HEK293 (cell line): ENCODE results near the gene ARHGAP45.

Experiments used
- GLI4 ChIP-seq: fragments of 450-650 bp; formaldehyde crosslinking; IDR thresholded peaks from 2 replicates; pipeline ENCODE4 v1.5.1; 2016; ENCODE audit warnings: missing biosample characterization, missing genetic modification characterization
- GLIS1 ChIP-seq: fragments of 450-650 bp; formaldehyde crosslinking; IDR thresholded peaks from 2 replicates; pipeline ENCODE4 v1.5.1; 2016; ENCODE audit warnings: missing biosample characterization, missing genetic modification characterization
- GLIS2 ChIP-seq: fragments of 450-650 bp; formaldehyde crosslinking; IDR thresholded peaks from 2 replicates; pipeline ENCODE4 v1.5.1; 2016; ENCODE audit warnings: missing biosample characterization, missing genetic modification characterization
- HOXA7 ChIP-seq: sonication (generic); formaldehyde crosslinking; IDR thresholded peaks from 2 replicates; pipeline ENCODE4 v1.8.1; 2022; ENCODE audit warnings: missing genetic modification reagents, borderline replicate concordance
- HOXC10 ChIP-seq: sonication (generic); formaldehyde crosslinking; IDR thresholded peaks from 2 replicates; pipeline ENCODE4 v1.8.1; 2023; ENCODE audit warnings: mild to moderate bottlenecking, missing genetic modification reagents
- KLF16 ChIP-seq: fragments of 450-650 bp; formaldehyde crosslinking; IDR thresholded peaks from 2 replicates; pipeline ENCODE4 v1.5.1; 2017; ENCODE audit warnings: missing biosample characterization, missing genetic modification characterization
- KLF8 ChIP-seq: fragments of 450-650 bp; formaldehyde crosslinking; IDR thresholded peaks from 2 replicates; pipeline ENCODE4 v1.5.1; 2016; ENCODE audit warnings: missing biosample characterization, missing genetic modification characterization
- KLF9 ChIP-seq: fragments of 450-650 bp; formaldehyde crosslinking; IDR thresholded peaks from 2 replicates; pipeline ENCODE4 v1.5.1; 2016; ENCODE audit warnings: missing biosample characterization, missing genetic modification characterization, low read depth
- REPIN1 ChIP-seq: fragments of 450-650 bp; formaldehyde crosslinking; IDR thresholded peaks from 2 replicates; pipeline ENCODE4 v1.5.1; 2017; ENCODE audit warnings: missing biosample characterization, missing genetic modification characterization, low read depth
- ZBTB7A ChIP-seq: fragments of 450-650 bp; formaldehyde crosslinking; IDR thresholded peaks from 2 replicates; pipeline ENCODE4 v1.5.1; 2016; ENCODE audit warnings: low read depth, missing biosample characterization, missing genetic modification characterization
- ZEB2 ChIP-seq: fragments of 450-650 bp; formaldehyde crosslinking; IDR thresholded peaks from 2 replicates; pipeline ENCODE4 v1.5.1; 2016; ENCODE audit warnings: missing biosample characterization, missing genetic modification characterization
- ZNF174 ChIP-seq: fragments of 450-650 bp; formaldehyde crosslinking; IDR thresholded peaks from 2 replicates; pipeline ENCODE4 v1.5.0; 2017; ENCODE audit warnings: missing biosample characterization, mild to moderate bottlenecking, missing genetic modification characterization
- ZNF223 ChIP-seq: fragments of 450-650 bp; formaldehyde crosslinking; IDR thresholded peaks from 2 replicates; pipeline ENCODE4 v1.5.1; 2016; ENCODE audit warnings: missing biosample characterization, missing genetic modification characterization
- ZNF324 ChIP-seq: fragments of 450-650 bp; formaldehyde crosslinking; IDR thresholded peaks from 2 replicates; pipeline ENCODE4 v1.5.1; 2016; ENCODE audit warnings: missing biosample characterization, missing genetic modification characterization
- ZNF335 ChIP-seq: fragments of 450-650 bp; formaldehyde crosslinking; conservative IDR thresholded peaks from 2 replicates; pipeline ENCODE4 v1.5.1; 2016; ENCODE audit warnings: missing biosample characterization, missing genetic modification characterization
- ZNF354C ChIP-seq: fragments of 450-650 bp; formaldehyde crosslinking; IDR thresholded peaks from 2 replicates; pipeline ENCODE4 v1.5.1; 2016; ENCODE audit warnings: missing biosample characterization, missing genetic modification characterization, low read depth, borderline replicate concordance
- ZNF391 ChIP-seq: fragments of 450-650 bp; formaldehyde crosslinking; IDR thresholded peaks from 2 replicates; pipeline ENCODE4 v1.5.1; 2016; ENCODE audit warnings: low read depth, missing biosample characterization, missing genetic modification characterization, borderline replicate concordance
- ZNF510 ChIP-seq: fragments of 450-650 bp; formaldehyde crosslinking; IDR thresholded peaks from 2 replicates; pipeline ENCODE4 v1.5.1; 2018; ENCODE audit warnings: mild to moderate bottlenecking, missing genetic modification characterization, missing biosample characterization; ENCODE audit not compliant: insufficient replicate concordance
- ZNF660 ChIP-seq: fragments of 450-650 bp; IDR thresholded peaks from 2 replicates; pipeline ENCODE4 v1.5.1; 2018; ENCODE audit warnings: missing biosample characterization, mild to moderate bottlenecking, missing genetic modification characterization
- ZNF776 ChIP-seq: fragments of 450-650 bp; formaldehyde crosslinking; IDR thresholded peaks from 2 replicates; pipeline ENCODE4 v1.5.0; 2017; ENCODE audit warnings: missing biosample characterization, missing genetic modification characterization, borderline replicate concordance
- ZNF843 ChIP-seq: fragments of 450-650 bp; formaldehyde crosslinking; IDR thresholded peaks from 2 replicates; pipeline ENCODE4 v1.5.1; 2016; ENCODE audit warnings: missing biosample characterization, missing genetic modification characterization
- TF ChIP-seq, protein P1 (sequence below): fragments of 450-650 bp; formaldehyde crosslinking; IDR thresholded peaks from 2 replicates; pipeline ENCODE4 v1.5.1; 2016; ENCODE audit warnings: missing biosample characterization, missing genetic modification characterization
- TF ChIP-seq, protein P2 (sequence below): fragments of 450-650 bp; formaldehyde crosslinking; IDR thresholded peaks from 2 replicates; pipeline ENCODE4 v1.5.1; 2016; ENCODE audit warnings: missing biosample characterization, missing genetic modification characterization
- TF ChIP-seq, protein P3 (sequence below): fragments of 450-650 bp; formaldehyde crosslinking; IDR thresholded peaks from 2 replicates; pipeline ENCODE4 v1.5.1; 2016; ENCODE audit warnings: missing biosample characterization, missing genetic modification characterization, borderline replicate concordance
- TF ChIP-seq, protein P4 (sequence below): fragments of 450-650 bp; formaldehyde crosslinking; IDR thresholded peaks from 2 replicates; pipeline ENCODE4 v1.5.1; 2016; ENCODE audit warnings: missing biosample characterization, missing genetic modification characterization
- TF ChIP-seq, protein P5 (sequence below): fragments of 450-650 bp; formaldehyde crosslinking; IDR thresholded peaks from 2 replicates; pipeline ENCODE4 v1.5.1; 2016; ENCODE audit warnings: missing biosample characterization, missing genetic modification characterization

ARHGAP45 gene

DNA sequence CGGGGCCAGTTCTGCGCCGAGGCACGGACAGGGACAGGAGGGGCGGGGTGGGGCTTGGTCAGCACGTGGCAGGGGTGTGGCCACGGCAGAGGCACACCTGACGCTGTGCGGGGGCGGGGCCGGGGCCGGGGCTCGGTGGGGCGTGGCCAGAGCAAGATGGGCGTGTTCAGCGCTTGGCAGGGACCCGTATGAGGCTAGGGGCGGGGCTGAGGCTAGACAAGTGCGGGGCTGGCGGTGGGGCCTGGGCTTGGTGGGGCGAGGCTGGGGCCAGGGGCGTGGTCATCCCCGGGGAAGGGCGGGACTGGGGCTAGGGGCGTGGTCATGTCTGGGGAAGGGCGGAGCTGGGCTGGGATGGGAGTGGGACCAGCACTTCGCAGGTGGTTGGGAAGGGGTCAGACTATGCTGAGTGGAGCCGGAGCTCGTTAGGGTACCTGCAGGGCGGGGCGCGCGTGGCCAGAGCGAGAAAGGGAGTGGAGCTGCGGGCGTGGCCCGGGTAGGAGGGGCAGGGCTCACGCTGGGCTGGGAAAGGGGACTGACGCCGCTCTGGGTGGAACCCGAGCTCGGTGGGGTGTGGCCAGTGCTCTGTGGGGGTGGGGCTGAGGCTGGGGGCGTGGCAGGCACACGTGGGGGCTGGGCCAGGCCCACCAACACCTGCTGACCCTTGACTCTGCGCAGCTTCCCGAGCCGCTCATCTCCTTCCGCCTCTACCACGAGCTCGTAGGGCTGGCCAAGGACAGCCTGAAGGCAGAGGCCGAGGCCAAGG is 15.4 kb downstream of the ARHGAP45 start (continued):
- TF ChIP-seq, protein P1, sequence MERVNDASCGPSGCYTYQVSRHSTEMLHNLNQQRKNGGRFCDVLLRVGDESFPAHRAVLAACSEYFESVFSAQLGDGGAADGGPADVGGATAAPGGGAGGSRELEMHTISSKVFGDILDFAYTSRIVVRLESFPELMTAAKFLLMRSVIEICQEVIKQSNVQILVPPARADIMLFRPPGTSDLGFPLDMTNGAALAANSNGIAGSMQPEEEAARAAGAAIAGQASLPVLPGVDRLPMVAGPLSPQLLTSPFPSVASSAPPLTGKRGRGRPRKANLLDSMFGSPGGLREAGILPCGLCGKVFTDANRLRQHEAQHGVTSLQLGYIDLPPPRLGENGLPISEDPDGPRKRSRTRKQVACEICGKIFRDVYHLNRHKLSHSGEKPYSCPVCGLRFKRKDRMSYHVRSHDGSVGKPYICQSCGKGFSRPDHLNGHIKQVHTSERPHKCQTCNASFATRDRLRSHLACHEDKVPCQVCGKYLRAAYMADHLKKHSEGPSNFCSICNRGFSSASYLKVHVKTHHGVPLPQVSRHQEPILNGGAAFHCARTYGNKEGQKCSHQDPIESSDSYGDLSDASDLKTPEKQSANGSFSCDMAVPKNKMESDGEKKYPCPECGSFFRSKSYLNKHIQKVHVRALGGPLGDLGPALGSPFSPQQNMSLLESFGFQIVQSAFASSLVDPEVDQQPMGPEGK (tag by site-specific recombination) = peak; percentile 84
- TF ChIP-seq ZNF324 (tag by site-specific recombination) (0 out of 2 replicates have a peak, but pooled peaks have one; percentile 22), GLI4 (tag by site-specific recombination) (no peak), REPIN1 (no peak), KLF8 (tag by site-specific recombination) (peak; percentile 98), ZNF223 (tag by site-specific recombination) (no peak), KLF9 (tag by site-specific recombination) (peak; percentile 99), ZNF776 (tag by site-specific recombination) (no peak), ZNF843 (tag by site-specific recombination) (no peak), ZEB2 (tag by site-specific recombination) (0 out of 2 replicates have a peak, but pooled peaks have one; percentile 35), ZNF354C (no peak), KLF16 (tag by site-specific recombination) (peak; percentile 86), HOXA7 (CRISPR knock-in tag) (no peak), GLIS2 (tag by site-specific recombination) (peak; percentile 46; the same call in 1 of the 2 replicates), ZNF510 (tag by site-specific recombination) (no peak), ZNF391 (no peak), GLIS1 (tag by site-specific recombination) (peak; percentile 24; the same call in 1 of the 2 replicates), ZNF660 (tag by site-specific recombination) (no peak), HOXC10 (CRISPR knock-in tag) (no peak), ZNF335 (no peak; the same call in 1 of the 2 replicates), ZNF174 (no peak), ZBTB7A (tag by site-specific recombination) (peak; percentile 72)
- TF ChIP-seq, protein P2, sequence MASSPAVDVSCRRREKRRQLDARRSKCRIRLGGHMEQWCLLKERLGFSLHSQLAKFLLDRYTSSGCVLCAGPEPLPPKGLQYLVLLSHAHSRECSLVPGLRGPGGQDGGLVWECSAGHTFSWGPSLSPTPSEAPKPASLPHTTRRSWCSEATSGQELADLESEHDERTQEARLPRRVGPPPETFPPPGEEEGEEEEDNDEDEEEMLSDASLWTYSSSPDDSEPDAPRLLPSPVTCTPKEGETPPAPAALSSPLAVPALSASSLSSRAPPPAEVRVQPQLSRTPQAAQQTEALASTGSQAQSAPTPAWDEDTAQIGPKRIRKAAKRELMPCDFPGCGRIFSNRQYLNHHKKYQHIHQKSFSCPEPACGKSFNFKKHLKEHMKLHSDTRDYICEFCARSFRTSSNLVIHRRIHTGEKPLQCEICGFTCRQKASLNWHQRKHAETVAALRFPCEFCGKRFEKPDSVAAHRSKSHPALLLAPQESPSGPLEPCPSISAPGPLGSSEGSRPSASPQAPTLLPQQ (tag by site-specific recombination) = peak; percentile 66
- TF ChIP-seq, protein P3, sequence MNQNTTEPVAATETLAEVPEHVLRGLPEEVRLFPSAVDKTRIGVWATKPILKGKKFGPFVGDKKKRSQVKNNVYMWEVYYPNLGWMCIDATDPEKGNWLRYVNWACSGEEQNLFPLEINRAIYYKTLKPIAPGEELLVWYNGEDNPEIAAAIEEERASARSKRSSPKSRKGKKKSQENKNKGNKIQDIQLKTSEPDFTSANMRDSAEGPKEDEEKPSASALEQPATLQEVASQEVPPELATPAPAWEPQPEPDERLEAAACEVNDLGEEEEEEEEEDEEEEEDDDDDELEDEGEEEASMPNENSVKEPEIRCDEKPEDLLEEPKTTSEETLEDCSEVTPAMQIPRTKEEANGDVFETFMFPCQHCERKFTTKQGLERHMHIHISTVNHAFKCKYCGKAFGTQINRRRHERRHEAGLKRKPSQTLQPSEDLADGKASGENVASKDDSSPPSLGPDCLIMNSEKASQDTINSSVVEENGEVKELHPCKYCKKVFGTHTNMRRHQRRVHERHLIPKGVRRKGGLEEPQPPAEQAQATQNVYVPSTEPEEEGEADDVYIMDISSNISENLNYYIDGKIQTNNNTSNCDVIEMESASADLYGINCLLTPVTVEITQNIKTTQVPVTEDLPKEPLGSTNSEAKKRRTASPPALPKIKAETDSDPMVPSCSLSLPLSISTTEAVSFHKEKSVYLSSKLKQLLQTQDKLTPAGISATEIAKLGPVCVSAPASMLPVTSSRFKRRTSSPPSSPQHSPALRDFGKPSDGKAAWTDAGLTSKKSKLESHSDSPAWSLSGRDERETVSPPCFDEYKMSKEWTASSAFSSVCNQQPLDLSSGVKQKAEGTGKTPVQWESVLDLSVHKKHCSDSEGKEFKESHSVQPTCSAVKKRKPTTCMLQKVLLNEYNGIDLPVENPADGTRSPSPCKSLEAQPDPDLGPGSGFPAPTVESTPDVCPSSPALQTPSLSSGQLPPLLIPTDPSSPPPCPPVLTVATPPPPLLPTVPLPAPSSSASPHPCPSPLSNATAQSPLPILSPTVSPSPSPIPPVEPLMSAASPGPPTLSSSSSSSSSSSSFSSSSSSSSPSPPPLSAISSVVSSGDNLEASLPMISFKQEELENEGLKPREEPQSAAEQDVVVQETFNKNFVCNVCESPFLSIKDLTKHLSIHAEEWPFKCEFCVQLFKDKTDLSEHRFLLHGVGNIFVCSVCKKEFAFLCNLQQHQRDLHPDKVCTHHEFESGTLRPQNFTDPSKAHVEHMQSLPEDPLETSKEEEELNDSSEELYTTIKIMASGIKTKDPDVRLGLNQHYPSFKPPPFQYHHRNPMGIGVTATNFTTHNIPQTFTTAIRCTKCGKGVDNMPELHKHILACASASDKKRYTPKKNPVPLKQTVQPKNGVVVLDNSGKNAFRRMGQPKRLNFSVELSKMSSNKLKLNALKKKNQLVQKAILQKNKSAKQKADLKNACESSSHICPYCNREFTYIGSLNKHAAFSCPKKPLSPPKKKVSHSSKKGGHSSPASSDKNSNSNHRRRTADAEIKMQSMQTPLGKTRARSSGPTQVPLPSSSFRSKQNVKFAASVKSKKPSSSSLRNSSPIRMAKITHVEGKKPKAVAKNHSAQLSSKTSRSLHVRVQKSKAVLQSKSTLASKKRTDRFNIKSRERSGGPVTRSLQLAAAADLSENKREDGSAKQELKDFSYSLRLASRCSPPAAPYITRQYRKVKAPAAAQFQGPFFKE (tag by site-specific recombination) = no peak
- TF ChIP-seq, protein P4, sequence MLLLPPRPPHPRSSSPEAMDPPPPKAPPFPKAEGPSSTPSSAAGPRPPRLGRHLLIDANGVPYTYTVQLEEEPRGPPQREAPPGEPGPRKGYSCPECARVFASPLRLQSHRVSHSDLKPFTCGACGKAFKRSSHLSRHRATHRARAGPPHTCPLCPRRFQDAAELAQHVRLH (tag by site-specific recombination) = no peak
- TF ChIP-seq, protein P5, sequence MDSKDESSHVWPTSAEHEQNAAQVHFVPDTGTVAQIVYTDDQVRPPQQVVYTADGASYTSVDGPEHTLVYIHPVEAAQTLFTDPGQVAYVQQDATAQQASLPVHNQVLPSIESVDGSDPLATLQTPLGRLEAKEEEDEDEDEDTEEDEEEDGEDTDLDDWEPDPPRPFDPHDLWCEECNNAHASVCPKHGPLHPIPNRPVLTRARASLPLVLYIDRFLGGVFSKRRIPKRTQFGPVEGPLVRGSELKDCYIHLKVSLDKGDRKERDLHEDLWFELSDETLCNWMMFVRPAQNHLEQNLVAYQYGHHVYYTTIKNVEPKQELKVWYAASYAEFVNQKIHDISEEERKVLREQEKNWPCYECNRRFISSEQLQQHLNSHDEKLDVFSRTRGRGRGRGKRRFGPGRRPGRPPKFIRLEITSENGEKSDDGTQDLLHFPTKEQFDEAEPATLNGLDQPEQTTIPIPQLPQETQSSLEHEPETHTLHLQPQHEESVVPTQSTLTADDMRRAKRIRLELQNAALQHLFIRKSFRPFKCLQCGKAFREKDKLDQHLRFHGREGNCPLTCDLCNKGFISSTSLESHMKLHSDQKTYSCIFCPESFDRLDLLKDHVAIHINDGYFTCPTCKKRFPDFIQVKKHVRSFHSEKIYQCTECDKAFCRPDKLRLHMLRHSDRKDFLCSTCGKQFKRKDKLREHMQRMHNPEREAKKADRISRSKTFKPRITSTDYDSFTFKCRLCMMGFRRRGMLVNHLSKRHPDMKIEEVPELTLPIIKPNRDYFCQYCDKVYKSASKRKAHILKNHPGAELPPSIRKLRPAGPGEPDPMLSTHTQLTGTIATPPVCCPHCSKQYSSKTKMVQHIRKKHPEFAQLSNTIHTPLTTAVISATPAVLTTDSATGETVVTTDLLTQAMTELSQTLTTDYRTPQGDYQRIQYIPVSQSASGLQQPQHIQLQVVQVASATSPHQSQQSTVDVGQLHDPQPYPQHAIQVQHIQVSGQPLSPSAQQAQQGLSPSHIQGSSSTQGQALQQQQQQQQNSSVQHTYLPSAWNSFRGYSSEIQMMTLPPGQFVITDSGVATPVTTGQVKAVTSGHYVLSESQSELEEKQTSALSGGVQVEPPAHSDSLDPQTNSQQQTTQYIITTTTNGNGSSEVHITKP (tag by site-specific recombination) = peak; percentile 38; the same call in 1 of the 2 replicates
